Fibroblast of pulmonary artery (primary cell): ENCODE measurements around the gene LRRC8B.

ENCODE experiments used
- DNase-seq: peaks from one replicate; pipeline ENCODE4 v3.0.0-alpha.2; 2010; ENCODE audit warnings: low read depth
- H3K4me3 ChIP-seq: replicated peaks from 2 replicates; pipeline ENCODE4 v1.5.1; 2011; ENCODE audit warnings: low read depth, mild to moderate bottlenecking, control low read depth, low read length, moderate library complexity
- TF ChIP-seq, protein P1 (sequence below): IDR thresholded peaks from 2 replicates; pipeline ENCODE4 v1.5.1; 2011; ENCODE audit warnings: mild to moderate bottlenecking, control low read depth, low read length, inconsistent platforms; ENCODE audit errors: missing control alignments

Gene LRRC8B

DNA sequence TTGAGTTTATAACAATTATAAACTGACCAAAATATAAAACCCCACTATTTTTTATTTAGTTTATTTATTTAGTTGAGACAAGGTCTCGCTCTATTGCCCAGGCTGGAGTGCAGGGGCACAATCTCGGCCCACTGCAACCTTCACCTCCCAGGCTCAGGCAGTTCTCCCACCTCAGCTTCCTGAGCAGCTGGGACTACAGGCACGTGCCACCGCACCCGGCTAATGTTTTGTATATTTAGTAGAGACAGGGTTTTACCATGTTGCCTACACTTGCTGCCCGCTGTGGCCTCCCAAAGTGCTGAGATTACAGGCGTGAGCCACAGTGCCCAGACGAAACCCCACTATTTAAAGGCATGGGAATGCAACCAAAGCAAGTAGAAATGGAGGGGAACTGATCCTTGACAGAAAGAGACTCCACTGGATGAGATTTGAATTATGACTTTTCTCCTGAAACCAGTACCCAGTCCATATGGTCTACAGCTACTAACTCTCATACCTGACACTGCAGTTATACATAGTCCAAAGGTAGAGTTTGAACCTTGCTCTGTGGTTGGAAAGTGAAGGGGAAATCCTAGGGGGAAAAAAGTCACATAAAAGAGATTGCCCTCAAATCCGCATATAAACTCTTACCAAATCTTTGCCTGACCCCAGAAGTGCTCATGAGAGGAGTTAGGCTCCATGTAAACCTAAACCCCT, 119.6 kb downstream of the LRRC8B start:
- TF ChIP-seq, protein P1, sequence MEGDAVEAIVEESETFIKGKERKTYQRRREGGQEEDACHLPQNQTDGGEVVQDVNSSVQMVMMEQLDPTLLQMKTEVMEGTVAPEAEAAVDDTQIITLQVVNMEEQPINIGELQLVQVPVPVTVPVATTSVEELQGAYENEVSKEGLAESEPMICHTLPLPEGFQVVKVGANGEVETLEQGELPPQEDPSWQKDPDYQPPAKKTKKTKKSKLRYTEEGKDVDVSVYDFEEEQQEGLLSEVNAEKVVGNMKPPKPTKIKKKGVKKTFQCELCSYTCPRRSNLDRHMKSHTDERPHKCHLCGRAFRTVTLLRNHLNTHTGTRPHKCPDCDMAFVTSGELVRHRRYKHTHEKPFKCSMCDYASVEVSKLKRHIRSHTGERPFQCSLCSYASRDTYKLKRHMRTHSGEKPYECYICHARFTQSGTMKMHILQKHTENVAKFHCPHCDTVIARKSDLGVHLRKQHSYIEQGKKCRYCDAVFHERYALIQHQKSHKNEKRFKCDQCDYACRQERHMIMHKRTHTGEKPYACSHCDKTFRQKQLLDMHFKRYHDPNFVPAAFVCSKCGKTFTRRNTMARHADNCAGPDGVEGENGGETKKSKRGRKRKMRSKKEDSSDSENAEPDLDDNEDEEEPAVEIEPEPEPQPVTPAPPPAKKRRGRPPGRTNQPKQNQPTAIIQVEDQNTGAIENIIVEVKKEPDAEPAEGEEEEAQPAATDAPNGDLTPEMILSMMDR: no peak
- no peak overlapping the region for H3K4me3 ChIP-seq
- no peak for DNase-seq

DNA sequence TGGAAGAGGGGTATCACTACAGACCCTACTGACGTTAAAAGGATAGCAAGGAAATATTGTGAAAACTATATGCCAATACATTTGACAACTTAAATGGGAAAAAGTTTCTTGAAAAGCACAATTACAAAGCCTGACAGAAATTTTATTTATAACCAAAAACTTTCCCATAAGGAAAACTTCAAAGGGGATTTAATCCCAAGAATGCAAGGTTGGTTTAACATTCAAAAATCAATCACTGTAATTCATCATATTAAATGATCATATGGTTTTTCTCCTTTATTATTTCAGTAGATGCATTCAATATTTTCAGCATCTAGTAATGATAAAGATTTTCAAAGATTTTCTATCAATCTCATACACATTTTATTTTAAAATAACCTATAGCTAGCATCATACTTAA, 121.6 kb downstream of the LRRC8B start:
- DNase-seq: no peak
- H3K4me3 ChIP-seq: no peak overlapping the region
- TF ChIP-seq, protein P1: no peak
